GM23338 (cell line): Measurements from ENCODE around the gene CAPZA1. TPM values are rescaled to one million over a fixed set of nuclear protein-coding genes. Genes with fewer than 3 reads are reported as not detected.

ENCODE experiments used
- ATAC-seq: fragments of 200-7000 bp; cut with Tn5 transposase; 3 replicates; pipeline ENCODE4 v1.9.1; 2020
- DNase-seq: peaks from one replicate; pipeline ENCODE4 v3.0.0-alpha.2; 2015; ENCODE audit warnings: low spot score
- H2AFZ ChIP-seq: fragments of 200-600 bp; sonication (generic); 2 replicates; pipeline ENCODE4 v1.8.0; 2016; ENCODE audit warnings: antibody characterized with exemption, mild to moderate bottlenecking, moderate library complexity
- H3F3A ChIP-seq: fragments of 200-600 bp; sonication (generic); replicated peaks from 2 replicates; pipeline ENCODE4 v1.8.0; 2017; ENCODE audit warnings: antibody characterized with exemption, mixed run types, low read depth
- H3K27ac ChIP-seq: fragments of 200-600 bp; sonication (generic); 2 replicates; pipeline ENCODE4 v1.6.1; 2016; ENCODE audit warnings: low read depth
- H3K27me3 ChIP-seq: fragments of 200-600 bp; sonication (generic); 2 replicates; pipeline ENCODE4 v1.8.0; 2016; ENCODE audit warnings: mild to moderate bottlenecking, mixed run types, moderate library complexity; ENCODE audit not compliant: insufficient read depth
- H3K36me3 ChIP-seq: fragments of 200-600 bp; sonication (generic); 2 replicates; pipeline ENCODE4 v1.8.0; 2016; ENCODE audit warnings: mild to moderate bottlenecking; ENCODE audit not compliant: insufficient read depth
- H3K4me1 ChIP-seq: fragments of 200-600 bp; sonication (generic); 2 replicates; pipeline ENCODE4 v1.8.0; 2016; ENCODE audit warnings: mild to moderate bottlenecking, moderate library complexity; ENCODE audit not compliant: insufficient read depth
- H3K4me2 ChIP-seq: fragments of 200-600 bp; sonication (generic); 2 replicates; pipeline ENCODE4 v1.7.1; 2017; ENCODE audit warnings: mixed run types
- H3K4me3 ChIP-seq: fragments of 200-600 bp; sonication (generic); 2 replicates; pipeline ENCODE4 v1.6.1; 2016; ENCODE audit warnings: mixed run types
- H3K79me2 ChIP-seq: fragments of 200-600 bp; sonication (generic); replicated peaks from 2 replicates; pipeline ENCODE4 v1.8.0; 2017; ENCODE audit warnings: mild to moderate bottlenecking; ENCODE audit not compliant: insufficient read depth
- H3K9me2 ChIP-seq: fragments of 200-600 bp; sonication (generic); 2 replicates; pipeline ENCODE4 v1.8.0; 2017; ENCODE audit not compliant: insufficient read depth
- H4K20me1 ChIP-seq: fragments of 200-600 bp; sonication (generic); replicated peaks from 2 replicates; pipeline ENCODE4 v1.8.0; 2017; ENCODE audit warnings: mild to moderate bottlenecking; ENCODE audit not compliant: insufficient read depth
- H3K27ac Mint-ChIP-seq: 2 replicates; pipeline ENCODE4 v1.8.0; 2020; ENCODE audit warnings: inconsistent platforms, mild to moderate bottlenecking, moderate library complexity, mixed read lengths
- H3K27me3 Mint-ChIP-seq: 3 replicates; pipeline ENCODE4 v1.8.0; 2022; ENCODE audit warnings: low read depth, mild to moderate bottlenecking, moderate library complexity, mixed read lengths, inconsistent platforms; ENCODE audit not compliant: insufficient read depth, poor library complexity
- H3K36me3 Mint-ChIP-seq: 3 replicates; pipeline ENCODE4 v1.8.0; 2021; ENCODE audit warnings: low read depth, mild to moderate bottlenecking, inconsistent platforms, moderate library complexity, mixed read lengths
- H3K4me1 Mint-ChIP-seq: 3 replicates; pipeline ENCODE4 v1.8.0; 2020; ENCODE audit warnings: mild to moderate bottlenecking, inconsistent platforms, mixed read lengths
- H3K4me3 Mint-ChIP-seq: 3 replicates; pipeline ENCODE4 v1.8.0; 2021; ENCODE audit warnings: moderate library complexity, mild to moderate bottlenecking, inconsistent platforms, mixed read lengths
- H3K9me3 Mint-ChIP-seq: 3 replicates; pipeline ENCODE4 v1.8.0; 2020; ENCODE audit warnings: moderate library complexity, mild to moderate bottlenecking, inconsistent platforms, mixed read lengths
- CREB1 ChIP-seq: fragments of 250-450 bp; sonication (Bioruptor Pico); IDR thresholded peaks from 2 replicates; pipeline ENCODE4 v1.5.0; 2020; ENCODE audit warnings: low read depth, mild to moderate bottlenecking, moderate library complexity
- NANOG ChIP-seq: IDR thresholded peaks from 2 replicates; pipeline ENCODE4 v1.6.1; 2016; ENCODE audit warnings: antibody characterized with exemption, borderline replicate concordance
- STAT1 ChIP-seq: IDR thresholded peaks from one replicate; pipeline ENCODE4 v1.6.1; 2016; ENCODE audit warnings: antibody characterized with exemption; ENCODE audit not compliant: unreplicated experiment
- ZNF114 ChIP-seq: fragments of 250-450 bp; sonication (Bioruptor Pico); IDR thresholded peaks from 2 replicates; pipeline ENCODE4 v1.5.0; 2020; ENCODE audit warnings: mild to moderate bottlenecking, moderate library complexity
- polyA plus RNA-seq: library from polyadenylated mRNA; unstranded; fragments of >200 nt; fragmentation: Nextera tagmentation; extraction: Ambion mirVana; gene quantifications from 2 replicates; pipeline ENCODE4 v1.2.1, GENCODE V29; 2016
- total RNA-seq: library from RNA; depleted of rRNA; stranded (reverse); fragments of >200 nt; shearing (Covaris generic); gene quantifications from 2 replicates; pipeline ENCODE4 v1.2.3, GENCODE V29; 2014
- TF ChIP-seq, protein P1 (sequence below): fragments of 250-450 bp; sonication (Bioruptor Pico); IDR thresholded peaks from 2 replicates; pipeline ENCODE4 v1.5.0; 2020; ENCODE audit warnings: mild to moderate bottlenecking, moderate library complexity

CAPZA1 gene
- total and polyA plus RNA-seq, 2 experiments from 2014 or later = 147 to 182 TPM

GRCh38 chr1:112710159-112710558 lies 90.5 kb downstream of the CAPZA1 start (continued):
- TF ChIP-seq, protein P1, sequence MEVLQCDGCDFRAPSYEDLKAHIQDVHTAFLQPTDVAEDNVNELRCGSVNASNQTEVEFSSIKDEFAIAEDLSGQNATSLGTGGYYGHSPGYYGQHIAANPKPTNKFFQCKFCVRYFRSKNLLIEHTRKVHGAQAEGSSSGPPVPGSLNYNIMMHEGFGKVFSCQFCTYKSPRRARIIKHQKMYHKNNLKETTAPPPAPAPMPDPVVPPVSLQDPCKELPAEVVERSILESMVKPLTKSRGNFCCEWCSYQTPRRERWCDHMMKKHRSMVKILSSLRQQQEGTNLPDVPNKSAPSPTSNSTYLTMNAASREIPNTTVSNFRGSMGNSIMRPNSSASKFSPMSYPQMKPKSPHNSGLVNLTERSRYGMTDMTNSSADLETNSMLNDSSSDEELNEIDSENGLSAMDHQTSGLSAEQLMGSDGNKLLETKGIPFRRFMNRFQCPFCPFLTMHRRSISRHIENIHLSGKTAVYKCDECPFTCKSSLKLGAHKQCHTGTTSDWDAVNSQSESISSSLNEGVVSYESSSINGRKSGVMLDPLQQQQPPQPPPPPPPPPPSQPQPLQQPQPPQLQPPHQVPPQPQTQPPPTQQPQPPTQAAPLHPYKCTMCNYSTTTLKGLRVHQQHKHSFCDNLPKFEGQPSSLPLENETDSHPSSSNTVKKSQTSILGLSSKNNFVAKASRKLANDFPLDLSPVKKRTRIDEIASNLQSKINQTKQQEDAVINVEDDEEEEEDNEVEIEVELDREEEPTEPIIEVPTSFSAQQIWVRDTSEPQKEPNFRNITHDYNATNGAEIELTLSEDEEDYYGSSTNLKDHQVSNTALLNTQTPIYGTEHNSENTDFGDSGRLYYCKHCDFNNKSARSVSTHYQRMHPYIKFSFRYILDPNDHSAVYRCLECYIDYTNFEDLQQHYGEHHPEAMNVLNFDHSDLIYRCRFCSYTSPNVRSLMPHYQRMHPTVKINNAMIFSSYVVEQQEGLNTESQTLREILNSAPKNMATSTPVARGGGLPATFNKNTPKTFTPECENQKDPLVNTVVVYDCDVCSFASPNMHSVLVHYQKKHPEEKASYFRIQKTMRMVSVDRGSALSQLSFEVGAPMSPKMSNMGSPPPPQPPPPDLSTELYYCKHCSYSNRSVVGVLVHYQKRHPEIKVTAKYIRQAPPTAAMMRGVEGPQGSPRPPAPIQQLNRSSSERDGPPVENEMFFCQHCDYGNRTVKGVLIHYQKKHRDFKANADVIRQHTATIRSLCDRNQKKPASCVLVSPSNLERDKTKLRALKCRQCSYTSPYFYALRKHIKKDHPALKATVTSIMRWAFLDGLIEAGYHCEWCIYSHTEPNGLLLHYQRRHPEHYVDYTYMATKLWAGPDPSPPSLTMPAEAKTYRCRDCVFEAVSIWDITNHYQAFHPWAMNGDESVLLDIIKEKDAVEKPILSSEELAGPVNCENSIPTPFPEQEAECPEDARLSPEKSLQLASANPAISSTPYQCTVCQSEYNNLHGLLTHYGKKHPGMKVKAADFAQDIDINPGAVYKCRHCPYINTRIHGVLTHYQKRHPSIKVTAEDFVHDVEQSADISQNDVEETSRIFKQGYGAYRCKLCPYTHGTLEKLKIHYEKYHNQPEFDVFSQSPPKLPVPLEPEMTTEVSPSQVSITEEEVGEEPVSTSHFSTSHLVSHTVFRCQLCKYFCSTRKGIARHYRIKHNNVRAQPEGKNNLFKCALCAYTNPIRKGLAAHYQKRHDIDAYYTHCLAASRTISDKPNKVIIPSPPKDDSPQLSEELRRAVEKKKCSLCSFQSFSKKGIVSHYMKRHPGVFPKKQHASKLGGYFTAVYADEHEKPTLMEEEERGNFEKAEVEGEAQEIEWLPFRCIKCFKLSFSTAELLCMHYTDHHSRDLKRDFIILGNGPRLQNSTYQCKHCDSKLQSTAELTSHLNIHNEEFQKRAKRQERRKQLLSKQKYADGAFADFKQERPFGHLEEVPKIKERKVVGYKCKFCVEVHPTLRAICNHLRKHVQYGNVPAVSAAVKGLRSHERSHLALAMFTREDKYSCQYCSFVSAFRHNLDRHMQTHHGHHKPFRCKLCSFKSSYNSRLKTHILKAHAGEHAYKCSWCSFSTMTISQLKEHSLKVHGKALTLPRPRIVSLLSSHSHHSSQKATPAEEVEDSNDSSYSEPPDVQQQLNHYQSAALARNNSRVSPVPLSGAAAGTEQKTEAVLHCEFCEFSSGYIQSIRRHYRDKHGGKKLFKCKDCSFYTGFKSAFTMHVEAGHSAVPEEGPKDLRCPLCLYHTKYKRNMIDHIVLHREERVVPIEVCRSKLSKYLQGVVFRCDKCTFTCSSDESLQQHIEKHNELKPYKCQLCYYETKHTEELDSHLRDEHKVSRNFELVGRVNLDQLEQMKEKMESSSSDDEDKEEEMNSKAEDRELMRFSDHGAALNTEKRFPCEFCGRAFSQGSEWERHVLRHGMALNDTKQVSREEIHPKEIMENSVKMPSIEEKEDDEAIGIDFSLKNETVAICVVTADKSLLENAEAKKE (CRISPR knock-in tag) = no peak
- TF ChIP-seq ZNF114 (CRISPR knock-in tag) = no peak
- TF ChIP-seq NANOG = no peak

- peaks cover 12% of the 10 kb centered on the region; the same call in 2 of the 3 replicates for H3K36me3 Mint-ChIP-seq
- H3K27me3 Mint-ChIP-seq = peaks cover 38% of the 10 kb centered on the region
- no peak for ATAC-seq
These were observed 91.0 kb downstream of the CAPZA1 start for GRCh38 chr1:112710586-112710985.

More at GRCh38 chr1:112710586-112710985, 91.0 kb downstream of the CAPZA1 start:
- Histone ChIP-seq H3F3A (peaks cover 12% of the 10 kb centered on the region), H3K79me2 (no peaks in the 10 kb centered on the region), H3K27me3 (peaks cover 36% of the 10 kb centered on the region), H3K4me3 (no peak overlapping the region), H3K27ac (no peak overlapping the region), H4K20me1 (no peaks in the 10 kb centered on the region; the same call in 1 of the 2 replicates), H3K36me3 (no peaks in the 10 kb centered on the region; the same call in 1 of the 2 replicates), H2AFZ (no peak overlapping the region), H3K4me2 (no peak overlapping the region), H3K9me2 (no peaks in the 10 kb centered on the region), H3K4me1 (peaks cover 41% of the 10 kb centered on the region)
- Mint-ChIP-seq H3K27ac (no peak overlapping the region), H3K9me3 (no peaks in the 10 kb centered on the region; the same call in 2 of the 3 replicates), H3K4me3 (no peak overlapping the region), H3K4me1 (peaks cover 50% of the 10 kb centered on the region)
- no peak for DNase-seq
- TF ChIP-seq STAT1 (no peak), CREB1 (no peak)
- TF ChIP-seq, protein P1 (CRISPR knock-in tag) = no peak
